Pancreas (tissue), 10 donors: Measurements from ENCODE around the gene ZNF280C. TPM values are rescaled to one million over a fixed set of nuclear protein-coding genes. Genes with fewer than 3 reads are reported as not detected.
A peak's percentile ranks its signal among the peaks of the same experiment; 100 is the strongest.

Source experiments
- ATAC-seq, 4 donors: fragments of 200-7000 bp; cut with Tn5 transposase; one replicate each; pipeline versions ENCODE4 v1.8.0 to v1.9.1; 2020; ENCODE audit warnings: mild to moderate bottlenecking in 4 of 4, moderate library complexity in 4 of 4
- DNase-seq, 6 donors: peaks; one replicate each; pipeline ENCODE4 v3.0.0-alpha.2; 2020
- FAIRE-seq: peaks from 2 replicates; lab custom pipeline; 2012; peaks lifted over from hg19 to GRCh38; lab: Jason Lieb, UNC
- H3K27ac ChIP-seq, 4 donors: fragments of 200-600 bp; sonication (generic); 1 replicate in 3 of 4; 2 replicates in 1 of 4; pipeline versions ENCODE4 v1.5.0 to v1.8.0; 2020
- H3K27me3 ChIP-seq, 4 donors: fragments of 200-600 bp; one replicate each; pipeline ENCODE4 v1.8.0; 2021
- H3K36me3 ChIP-seq, 3 donors: fragments of 200-600 bp; sonication (generic) in 1 of 3; one replicate each; pipeline versions ENCODE4 v1.5.0 to v1.8.0; 2020 to 2021
- H3K4me1 ChIP-seq, 3 donors: fragments of 200-600 bp; one replicate each; pipeline ENCODE4 v1.8.0; 2021
- H3K4me3 ChIP-seq, 4 donors: fragments of 200-600 bp; sonication (generic) in 2 of 4; one replicate each; pipeline versions ENCODE4 v1.5.0 to v1.8.0; 2020 to 2021
- H3K9me3 ChIP-seq, 4 donors: fragments of 200-600 bp; one replicate each; pipeline ENCODE4 v1.8.0; 2021
- CTCF ChIP-seq, 4 donors: fragments of 200-600 bp; sonication (generic) in 3 of 4; IDR thresholded peaks; one replicate each; pipeline versions ENCODE4 v1.5.0 to v1.8.0; 2021; ENCODE audit warnings: antibody characterized with exemption in 4 of 4
- WGBS, 2 donors: extraction: QIAGEN DNeasy Blood & Tissue Kit; methylation state at CpG; one replicate each; pipeline ENCODE4 v1.1.7; 2013; 5-methylcytosine and 5-hydroxymethylcytosine counted together
- intact Hi-C, 3 donors: fragments of 100-400 bp; cut with DNase I; formaldehyde crosslinking; loops; one replicate each; pipeline versions ENCODE4 v1.11.1 to v1.14.2; 2022
- polyA plus RNA-seq, 2 donors: library from polyadenylated mRNA; stranded (reverse); fragments of 200-250 nt; gene quantifications; one replicate each; pipeline ENCODE4 v1.2.3, GENCODE V29; 2013
- total RNA-seq, 6 donors: library from RNA; stranded (reverse); fragmentation: NEBNext Ultra II Directional in 4 of 6; extraction: Animal tissue kit (Norgen Biotek cat#: 25700) in 4 of 6; gene quantifications; one replicate each; pipeline versions ENCODE4 v1.2.1 to v1.2.4, GENCODE V29; 2021 to 2023
- donor health status: healthy with polysubstance abuse.
- donor health status: DM: no; HTN: no; CAD: no; lungs with moderate emphysema.
- donor health status: DM: no; HTN: no; CAD: no.
- donor health status: control.
- donor health status: control.
- donor health status: Bipolar disorder and iron deficiency.
- donor health status: DM: yes; HTN: yes; CAD: no.
- donor health status: DM: no; HTN: no; CAD: no.
- donor health status: DM: no; HTN: no; CAD: no.
- donor health status: DM: yes; HTN: yes; CAD: no.

The ZNF280C gene
- total and polyA plus RNA-seq, 8 donors, result 0.61 to 2.5 (median 1.4) TPM

GRCh38 chrX:130163398-130163797, 105.3 kb downstream of the ZNF280C start:
- ATAC-seq (no peak), DNase-seq (no peak), FAIRE-seq (no peak)
- WGBS, 2 donors, result 34 to 59% methylated on average over 2 of the region's 2 CpGs
- peaks cover 0 to 12% (median 0%) of the 10 kb centered on the region in 3 donors for H3K4me1 ChIP-seq
- H3K36me3 ChIP-seq, result no peaks in the 10 kb centered on the region
- intact Hi-C loops, result no loop called here
- H3K4me3 ChIP-seq, result no peak overlapping the region
- H3K9me3 ChIP-seq, result no peaks in the 10 kb centered on the region
- no peaks in the 10 kb centered on the region for H3K27me3 ChIP-seq
- no peak overlapping the region for H3K27ac ChIP-seq
- TF ChIP-seq CTCF (IDR thresholded peaks at IDR 0.05), result no peak

GRCh38 chrX:130162094-130162735, 106.5 kb downstream of the ZNF280C start:
- Histone ChIP-seq H3K36me3 (no peaks in the 10 kb centered on the region), H3K27ac (no peak overlapping the region), H3K4me1 (peaks cover 0 to 12% (median 0%) of the 10 kb centered on the region in 3 donors), H3K4me3 (no peak overlapping the region), H3K9me3 (no peaks in the 10 kb centered on the region), H3K27me3 (no peaks in the 10 kb centered on the region)
- no peak for FAIRE-seq
- 35 to 36% methylated on average over 6 of the region's 6 CpGs for WGBS, 2 donors
- TF ChIP-seq CTCF (IDR thresholded peaks at IDR 0.05), result no peak
- intact Hi-C loops, result no loop called here
- no peak for DNase-seq
- ATAC-seq, result no peak

DNA sequence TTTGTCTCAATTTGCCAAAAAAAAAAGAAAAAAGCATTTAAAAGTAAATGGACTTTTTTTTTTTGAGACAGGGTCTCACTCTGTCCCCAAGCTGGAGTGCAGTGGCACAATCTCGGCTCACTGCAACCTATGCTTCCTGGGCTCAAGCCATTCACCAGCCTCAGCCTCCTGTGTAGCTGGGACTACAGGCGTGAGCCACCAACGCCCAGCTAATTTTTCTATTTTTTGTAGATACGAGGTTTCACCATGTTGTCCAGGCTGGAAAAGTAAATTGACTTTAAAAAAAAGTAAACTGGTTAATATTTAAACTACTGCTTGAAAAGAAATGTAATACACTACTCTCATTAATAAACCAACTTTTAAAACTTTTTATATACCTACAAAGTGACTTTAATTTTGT, 108.9 kb downstream of the ZNF280C start:
- no peak for DNase-seq
- no peak for TF ChIP-seq CTCF (IDR thresholded peaks at IDR 0.05)
- no peak overlapping the region for H3K4me3 ChIP-seq
- intact Hi-C loops, result no loop called here
- ATAC-seq, result peak in 1 of 4 donors; percentile 18
- 27 to 34% methylated on average over 4 of the region's 4 CpGs for WGBS, 2 donors
- H3K27me3 ChIP-seq, result no peaks in the 10 kb centered on the region
- H3K9me3 ChIP-seq, result no peaks in the 10 kb centered on the region
- H3K4me1 ChIP-seq, result peaks cover 0 to 12% (median 0%) of the 10 kb centered on the region in 3 donors
- H3K36me3 ChIP-seq, result no peaks in the 10 kb centered on the region
- no peak for FAIRE-seq
- no peak overlapping the region for H3K27ac ChIP-seq

DNA sequence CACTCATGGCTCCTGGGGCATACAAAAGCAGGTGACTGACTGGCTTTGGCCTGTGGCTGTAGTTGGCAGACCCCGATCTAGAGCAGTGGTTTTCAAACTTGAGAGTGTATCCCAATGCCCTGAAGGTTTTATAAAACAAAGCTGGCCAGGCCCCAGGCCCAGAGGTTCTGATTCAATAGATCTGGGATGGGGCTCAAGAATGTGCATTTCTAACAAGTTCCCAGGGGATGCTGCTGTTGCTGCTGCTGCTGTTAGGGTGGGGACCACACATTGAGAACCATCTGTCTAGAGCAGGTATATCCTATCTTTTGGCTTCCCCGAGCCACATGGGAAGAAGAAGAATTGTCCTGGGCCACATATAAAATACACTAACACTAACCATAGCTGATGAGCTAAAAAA, 110.4 kb downstream of the ZNF280C start:
- Histone ChIP-seq H3K9me3 (no peaks in the 10 kb centered on the region), H3K4me1 (peaks cover 0 to 8% (median 0%) of the 10 kb centered on the region in 3 donors), H3K4me3 (no peak overlapping the region), H3K36me3 (no peaks in the 10 kb centered on the region), H3K27ac (no peak overlapping the region), H3K27me3 (no peaks in the 10 kb centered on the region)
- intact Hi-C loops, result no loop called here
- no peak for DNase-seq
- no peak for FAIRE-seq
- 78 to 93% methylated on average over 2 of the region's 2 CpGs for WGBS, 2 donors
- ATAC-seq, result no peak
- TF ChIP-seq CTCF (IDR thresholded peaks at IDR 0.05), result no peak

DNA sequence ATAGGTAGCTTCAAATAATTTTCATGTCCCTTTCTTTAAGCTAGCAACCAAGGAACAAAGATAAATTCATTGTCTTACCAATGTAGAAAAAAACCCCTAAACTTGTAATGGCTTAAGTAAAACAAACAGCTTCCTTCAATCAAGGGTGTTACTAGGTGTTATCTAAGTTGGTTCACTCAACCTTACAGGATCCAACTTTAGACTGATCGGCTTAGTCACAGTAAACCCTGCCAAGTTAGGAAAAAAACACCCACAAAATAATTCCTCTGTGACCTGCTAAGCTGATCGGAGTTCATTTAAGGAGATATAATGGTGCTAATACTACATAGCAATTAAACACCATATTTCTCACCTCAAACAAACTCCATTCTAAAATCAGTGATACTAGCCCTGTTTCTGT, 113.1 kb downstream of the ZNF280C start:
- no peaks in the 10 kb centered on the region for H3K36me3 ChIP-seq
- H3K4me1 ChIP-seq, result peaks cover 0 to 8% (median 0%) of the 10 kb centered on the region in 3 donors
- no peak for DNase-seq
- no peak for TF ChIP-seq CTCF (IDR thresholded peaks at IDR 0.05)
- H3K27ac ChIP-seq, result no peak overlapping the region
- FAIRE-seq, result no peak
- WGBS, 2 donors, result 38 to 41% methylated on average over 2 of the region's 2 CpGs
- H3K27me3 ChIP-seq, result no peaks in the 10 kb centered on the region
- H3K9me3 ChIP-seq, result no peaks in the 10 kb centered on the region
- no peak overlapping the region for H3K4me3 ChIP-seq
- intact Hi-C loops, result no loop called here
- peak in 2 of 4 donors; percentile 38 to 55 for ATAC-seq
